A549 (cell line): Measurements from ENCODE around the gene CXCR5. TPM values are rescaled to one million over a fixed set of nuclear protein-coding genes. Genes with fewer than 3 reads are reported as not detected.

ENCODE experiments used
- ATAC-seq, 2 experiments: fragments of 200-7000 bp in 1 of 2; fragments of >200 bp in 1 of 2; cut with Nextera tagmentation in 1 of 2; cut with Tn5 transposase in 1 of 2; 3 replicates each; pipeline versions ENCODE4 v1.8.0 to v1.9.1; 2018 to 2020; ENCODE audit warnings: mild to moderate bottlenecking in 1 of 2, moderate library complexity in 1 of 2
- CTCF ChIA-PET: fragments of 300-600 bp; sonication (Branson Sonifier 250); formaldehyde crosslinking; extraction: SDS; loops from one replicate; lab custom pipeline; 2021; ENCODE audit warnings: antibody characterized with exemption, inconsistent platforms; lab: Yijun Ruan, JAX
- POLR2A ChIA-PET: fragments of 350-600 bp; formaldehyde crosslinking; extraction: SDS; loops from one replicate; lab custom pipeline; 2021; ENCODE audit warnings: antibody characterized with exemption, inconsistent platforms; lab: Yijun Ruan, JAX
- DNase-seq, 2 experiments: peaks; one replicate each; pipeline versions ENCODE4 v3.0.0 to v3.0.0-alpha.2; 2011 to 2016; ENCODE audit warnings: low read depth in 1 of 2, low spot score in 1 of 2
- FAIRE-seq: peaks from 2 replicates; lab custom pipeline; 2011; peaks lifted over from hg19 to GRCh38; lab: Jason Lieb, UNC
- H3K27ac ChIP-seq, 2 experiments: fragments of >200 bp; sonication (Bioruptor Twin); formaldehyde crosslinking; 3 replicates each; pipeline ENCODE4 v1.5.1; 2016 to 2017
- H3K4me1 ChIP-seq: fragments of >200 bp; sonication (Bioruptor Twin); formaldehyde crosslinking; 3 replicates; pipeline ENCODE4 v1.6.1; 2016
- H3K4me2 ChIP-seq: fragments of >200 bp; sonication (Bioruptor Twin); formaldehyde crosslinking; 3 replicates; pipeline ENCODE4 v1.6.1; 2016
- H3K4me3 ChIP-seq: fragments of >200 bp; sonication (Bioruptor Twin); formaldehyde crosslinking; 3 replicates; pipeline ENCODE4 v1.5.1; 2016
- H3K9me3 ChIP-seq: fragments of >200 bp; sonication (Bioruptor Twin); formaldehyde crosslinking; 3 replicates; pipeline ENCODE4 v1.6.1; 2016
- BCL3 ChIP-seq: fragments of >200 bp; sonication (Bioruptor Twin); formaldehyde crosslinking; IDR thresholded peaks from 3 replicates; pipeline ENCODE4 v1.6.1; 2016
- CEBPB ChIP-seq, 2 experiments: fragments of >200 bp in 1 of 2; sonication (Bioruptor Twin) in 1 of 2; formaldehyde crosslinking in 1 of 2; IDR thresholded peaks; 2 replicates each; pipeline ENCODE4 v1.6.1; 2012 to 2016
- CHD2 ChIP-seq: fragments of 150-350 bp; IDR thresholded peaks from 2 replicates; pipeline ENCODE4 v1.6.1; 2014; ENCODE audit warnings: low read length; ENCODE audit not compliant: partially characterized antibody
- CTCF ChIP-seq: fragments of >200 bp; sonication (Bioruptor Twin); formaldehyde crosslinking; IDR thresholded peaks from 3 replicates; pipeline ENCODE4 v1.5.1; 2016
- EHF ChIP-seq: fragments of 250-450 bp; sonication (Bioruptor Pico); IDR thresholded peaks from 2 replicates; pipeline ENCODE4 v1.5.0; 2020; ENCODE audit warnings: mild to moderate bottlenecking
- HEYL ChIP-seq: fragments of 250-450 bp; sonication (Bioruptor Pico); IDR thresholded peaks from 2 replicates; pipeline ENCODE4 v1.8.0; 2021; ENCODE audit warnings: mild to moderate bottlenecking, moderate library complexity
- JUN ChIP-seq, 2 experiments: fragments of >200 bp; sonication (Bioruptor Twin); formaldehyde crosslinking; IDR thresholded peaks; 2 replicates in 1 of 2; 3 replicates in 1 of 2; pipeline ENCODE4 v1.6.1; 2016 to 2017
- MAX ChIP-seq: IDR thresholded peaks from 2 replicates; pipeline ENCODE4 v1.6.1; 2012
- MAZ ChIP-seq: fragments of 150-350 bp; IDR thresholded peaks from 2 replicates; pipeline ENCODE4 v1.6.1; 2014; ENCODE audit warnings: antibody characterized with exemption, low read depth, low read length, borderline replicate concordance
- NR3C1 ChIP-seq: fragments of >200 bp; sonication (Bioruptor Twin); formaldehyde crosslinking; IDR thresholded peaks from 3 replicates; pipeline ENCODE4 v1.6.1; 2017
- RAD21 ChIP-seq, 2 experiments: fragments of >200 bp in 1 of 2; sonication (Bioruptor Twin) in 1 of 2; formaldehyde crosslinking in 1 of 2; IDR thresholded peaks in 1 of 2; conservative IDR thresholded peaks in 1 of 2; 2 replicates in 1 of 2; 3 replicates in 1 of 2; pipeline ENCODE4 v1.6.1; 2012 to 2018; ENCODE audit warnings: inconsistent platforms in 1 of 2
- RCOR1 ChIP-seq: fragments of 150-350 bp; IDR thresholded peaks from 2 replicates; pipeline ENCODE4 v1.6.1; 2014; ENCODE audit warnings: antibody characterized with exemption, low read length, low read depth
- TP53 ChIP-seq: fragments of 250-450 bp; sonication (Bioruptor Pico); IDR thresholded peaks from 2 replicates; pipeline ENCODE4 v1.5.0; 2021; ENCODE audit warnings: mild to moderate bottlenecking, moderate library complexity
- ZC3H11A ChIP-seq: fragments of 450-650 bp; IDR thresholded peaks from 2 replicates; pipeline ENCODE4 v1.6.1; 2014; ENCODE audit warnings: antibody characterized with exemption, mild to moderate bottlenecking
- ZNF302 ChIP-seq: fragments of 250-450 bp; sonication (Bioruptor Pico); IDR thresholded peaks from 2 replicates; pipeline ENCODE4 v1.9.0; 2021; ENCODE audit warnings: inconsistent platforms, mild to moderate bottlenecking, moderate library complexity
- WGBS: methylation state at CpG from one replicate; pipeline ENCODE4 v1.1.6; 2017; ENCODE audit errors: missing lambda C conversion rate; 5-methylcytosine and 5-hydroxymethylcytosine counted together
- polyA plus RNA-seq, 4 experiments: library from polyadenylated mRNA; depleted of rRNA in 3 of 4; stranded (reverse); fragments of >200 nt; fragmentation: RNase III in 1 of 4; extraction: RNeasy Plus Mini Kit Qiagen cat#74134 plus additional on column Dnase treatment in 1 of 4; gene quantifications; 2 replicates in 3 of 4; 3 replicates in 1 of 4; pipeline ENCODE4 v1.2.3, GENCODE V29; 2011 to 2017

CXCR5 gene
- polyA plus RNA-seq, 2 of the 4 experiments (the other 2 are of a cell fraction) = 0.04 TPM; not detected in 1

- H3K27ac ChIP-seq = no peak overlapping the region
- no peak overlapping the region for H3K4me3 ChIP-seq
- ATAC-seq (peak in 1 of 2 experiments; percentile 8; a peak in 2 of 6 replicates), DNase-seq (no peak)
- H3K9me3 ChIP-seq = no peaks in the 10 kb centered on the region
- H3K4me1 ChIP-seq = peaks cover 51% of the 10 kb centered on the region
- POLR2A ChIA-PET = no interaction called here
- CTCF ChIA-PET = interaction anchor here (0.7 to 1.3 kb wide), 3 partner anchors 17 to 109 kb away, joined by 3 read pairs; partner anchors contain the start of gene CXCR5
- no peak for TF ChIP-seq NR3C1
- TF ChIP-seq ZC3H11A = no peak
- TF ChIP-seq EHF (CRISPR knock-in tag) = no peak
- TF ChIP-seq MAX = no peak
- TF ChIP-seq BCL3 = no peak
- no peak for TF ChIP-seq ZNF302 (CRISPR knock-in tag)
- no peak for TF ChIP-seq CEBPB (IDR thresholded peaks at IDR 0.05)
- no peak for TF ChIP-seq RCOR1
- TF ChIP-seq HEYL (CRISPR knock-in tag) = no peak
- no peak for TF ChIP-seq CHD2
- TF ChIP-seq, all 56 proteins: peak for 0
- no peak for FAIRE-seq
- WGBS = 94% methylated on average over 19 of the region's 29 CpGs
- H3K4me2 ChIP-seq = no peak overlapping the region
Observed at GRCh38 chr11:118900535-118901384, 17.1 kb downstream of the CXCR5 start.

- no peak for DNase-seq
- Histone ChIP-seq H3K4me2 (no peak overlapping the region), H3K4me1 (peaks cover 60% of the 10 kb centered on the region), H3K9me3 (no peaks in the 10 kb centered on the region), H3K27ac (no peak overlapping the region), H3K4me3 (no peak overlapping the region)
- TF ChIP-seq CTCF = peak; percentile 12; the same call in 1 of the 3 replicates
- TF ChIP-seq RAD21 (conservative IDR thresholded peaks at IDR 0.05 in 1 of 2, IDR thresholded peaks at IDR 0.05 in 1 of 2) = peak in 1 of 2 experiments; percentile 25; a peak in 1 of 5 replicates
- no peak for TF ChIP-seq TP53 (CRISPR knock-in tag)
- TF ChIP-seq MAZ = no peak
- TF ChIP-seq JUN (IDR thresholded peaks at IDR 0.05) = 0 out of 5 replicates have a peak, but pooled peaks of 1 of the 2 experiments have one; percentile 16
- POLR2A ChIA-PET = interaction anchor here (0.5 kb wide), 1 partner anchor 51 kb away, joined by 3 read pairs; no protein-coding TSS in a partner anchor
- CTCF ChIA-PET = interaction anchor here (0.7 to 2.4 kb wide), 4 partner anchors 18 to 211 kb away, joined by 3 to 9 read pairs (median 4); partner anchors contain the start of genes CXCR5 and DDX6
- FAIRE-seq = no peak
- WGBS = 95% methylated on average over 19 of the region's 31 CpGs
- ATAC-seq = peak; percentile 4 to 5; a peak in 3 of 6 replicates
Observed at GRCh38 chr11:118901494-118902335, 18.0 kb downstream of the CXCR5 start.
